ENCODE results near the gene KCNH3. TPM values are rescaled to one million over a fixed set of nuclear protein-coding genes. Genes with fewer than 3 reads are reported as not detected.

KCNH3 gene
- total and polyA plus RNA-seq, 4 experiments from 2014 or later = 0.97 to 2.4 (median 1.4) TPM

DNA sequence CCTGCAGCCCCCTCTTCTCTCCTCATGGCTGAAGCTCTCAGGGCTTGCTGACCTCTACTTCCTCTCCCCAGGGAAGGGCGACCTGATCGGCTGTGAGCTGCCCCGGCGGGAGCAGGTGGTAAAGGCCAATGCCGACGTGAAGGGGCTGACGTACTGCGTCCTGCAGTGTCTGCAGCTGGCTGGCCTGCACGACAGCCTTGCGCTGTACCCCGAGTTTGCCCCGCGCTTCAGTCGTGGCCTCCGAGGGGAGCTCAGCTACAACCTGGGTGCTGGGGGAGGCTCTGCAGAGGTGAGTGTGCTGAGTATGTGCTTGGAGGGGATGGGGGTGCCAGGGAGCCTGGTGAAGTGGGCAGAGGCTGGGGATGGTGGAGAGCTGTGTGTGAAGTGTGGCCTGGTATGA lies 15.4 kb downstream of the KCNH3 start:
- no peak for DNase-seq
- H3K27ac Mint-ChIP-seq = no peak overlapping the region
- H3K27me3 Mint-ChIP-seq = peaks cover 2 to 10% of the 10 kb centered on the region in 2 donors
- H3K4me3 Mint-ChIP-seq = no peak overlapping the region
- H3K4me3 ChIP-seq (ENCODE audit: low read length in 2 of 2) = no peak overlapping the region
- peaks cover 13 to 22% of the 10 kb centered on the region in 2 donors for H3K36me3 Mint-ChIP-seq
- H3K27ac ChIP-seq (ENCODE audit: low read depth, low read length) = no peak overlapping the region
- POLR2A ChIA-PET (ENCODE audit: partially characterized antibody) = interaction anchor here (0.7 to 2.9 kb wide), 4 partner anchors 13 to 847 kb away, joined by 3 to 10 read pairs (median 8); partner anchors contain the start of genes PRPF40B and SPATS2
- CTCF ChIA-PET (ENCODE audit: partially characterized antibody) = interaction anchor here (0.8 to 6.7 kb wide), 19 partner anchors 7 to 196 kb away, joined by 3 to 64 read pairs (median 5); partner anchors contain the start of gene PRPF40B
- H3K4me1 Mint-ChIP-seq = peaks cover 2 to 7% (median 6%) of the 10 kb centered on the region in 4 donors
- no peaks in the 10 kb centered on the region for H3K9me3 Mint-ChIP-seq
- H3K36me3 ChIP-seq (ENCODE audit: insufficient read depth, low read length) = peaks cover 10% of the 10 kb centered on the region
- no peaks in the 10 kb centered on the region for H3K27me3 ChIP-seq (ENCODE audit: insufficient read depth, low read length)
- H3K9me3 ChIP-seq (ENCODE audit: control insufficient read depth in 1 of 2, low read length in 2 of 2) = no peaks in the 10 kb centered on the region
- intact Hi-C loops (cut with micrococcal nuclease) = no loop called here
- no peaks in the 10 kb centered on the region for H3K4me1 ChIP-seq (ENCODE audit: insufficient read depth, low read length)

DNA sequence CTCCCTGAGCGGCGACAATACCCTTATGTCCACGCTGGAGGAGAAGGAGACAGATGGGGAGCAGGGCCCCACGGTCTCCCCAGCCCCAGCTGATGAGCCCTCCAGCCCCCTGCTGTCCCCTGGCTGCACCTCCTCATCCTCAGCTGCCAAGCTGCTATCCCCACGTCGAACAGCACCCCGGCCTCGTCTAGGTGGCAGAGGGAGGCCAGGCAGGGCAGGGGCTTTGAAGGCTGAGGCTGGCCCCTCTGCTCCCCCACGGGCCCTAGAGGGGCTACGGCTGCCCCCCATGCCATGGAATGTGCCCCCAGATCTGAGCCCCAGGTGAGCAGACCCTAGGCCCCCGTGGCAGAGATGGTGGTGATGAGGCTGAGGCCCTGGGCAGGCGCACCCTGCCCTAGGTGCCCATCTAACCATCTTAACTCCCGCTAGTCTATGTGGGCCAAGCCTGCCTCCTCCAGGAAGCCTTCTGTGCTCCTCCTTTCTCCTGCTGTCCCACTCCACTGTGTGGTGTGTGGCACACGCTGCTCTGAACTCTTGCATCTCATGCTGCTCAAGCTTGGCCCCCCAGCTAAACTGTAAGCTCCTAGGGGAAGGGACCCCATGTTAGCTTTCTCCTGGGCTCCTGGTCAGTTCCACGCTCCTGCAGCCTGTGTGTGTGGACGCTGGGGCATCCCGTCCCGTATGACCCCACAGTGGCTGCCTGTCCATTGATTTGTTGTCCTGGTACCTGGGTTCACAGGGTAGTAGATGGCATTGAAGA lies 17.0 kb downstream of the KCNH3 start:
- Mint-ChIP-seq H3K4me3 (no peak overlapping the region), H3K4me1 (peaks cover 4 to 9% (median 6%) of the 10 kb centered on the region in 4 donors), H3K27ac (peak overlapping the region in 3 of 7 donors; percentile 12 to 81 (median 23)), H3K27me3 (peaks cover 0 to 5% of the 10 kb centered on the region in 2 donors), H3K9me3 (no peaks in the 10 kb centered on the region), H3K36me3 (peaks cover 21 to 37% of the 10 kb centered on the region in 2 donors)
- no peak overlapping the region for H3K4me3 ChIP-seq (ENCODE audit: low read length in 2 of 2)
- ChIA-PET CTCF (ENCODE audit: partially characterized antibody) (no interaction called here), POLR2A (ENCODE audit: partially characterized antibody) (no interaction called here)
- DNase-seq = no peak
- H3K36me3 ChIP-seq (ENCODE audit: insufficient read depth, low read length) = peaks cover 25% of the 10 kb centered on the region
- H3K27me3 ChIP-seq (ENCODE audit: insufficient read depth, low read length) = no peaks in the 10 kb centered on the region
- no peaks in the 10 kb centered on the region for H3K4me1 ChIP-seq (ENCODE audit: insufficient read depth, low read length)
- no peaks in the 10 kb centered on the region for H3K9me3 ChIP-seq (ENCODE audit: control insufficient read depth in 1 of 2, low read length in 2 of 2)
- H3K27ac ChIP-seq (ENCODE audit: low read depth, low read length) = no peak overlapping the region
- intact Hi-C loops (cut with micrococcal nuclease) = no loop called here

- H3K36me3 Mint-ChIP-seq = peaks cover 24 to 41% of the 10 kb centered on the region in 2 donors
- ChIA-PET POLR2A (ENCODE audit: partially characterized antibody) (no interaction called here), CTCF (ENCODE audit: partially characterized antibody) (interaction anchor here (1.3 kb wide), 1 partner anchor 43 kb away, joined by 4 read pairs; no protein-coding TSS in a partner anchor)
- Histone ChIP-seq H3K27ac (ENCODE audit: low read depth, low read length) (no peak overlapping the region), H3K9me3 (ENCODE audit: control insufficient read depth in 1 of 2, low read length in 2 of 2) (no peaks in the 10 kb centered on the region), H3K4me3 (ENCODE audit: low read length in 2 of 2) (no peak overlapping the region), H3K4me1 (ENCODE audit: insufficient read depth, low read length) (no peaks in the 10 kb centered on the region), H3K27me3 (ENCODE audit: insufficient read depth, low read length) (no peaks in the 10 kb centered on the region), H3K36me3 (ENCODE audit: insufficient read depth, low read length) (peaks cover 31% of the 10 kb centered on the region)
- DNase-seq = no peak
- peaks cover 0 to 4% of the 10 kb centered on the region in 2 donors for H3K27me3 Mint-ChIP-seq
- peaks cover 5 to 13% (median 6%) of the 10 kb centered on the region in 4 donors for H3K4me1 Mint-ChIP-seq
- intact Hi-C loops (cut with micrococcal nuclease) = no loop called here
- H3K4me3 Mint-ChIP-seq = no peak overlapping the region
- peak overlapping the region in 6 of 7 donors; percentile 12 to 85 (median 62) for H3K27ac Mint-ChIP-seq
- no peaks in the 10 kb centered on the region for H3K9me3 Mint-ChIP-seq
Measured at GRCh38 chr12:49556391-49557186, 17.8 kb downstream of the KCNH3 start.

- no peak overlapping the region for H3K27ac ChIP-seq (ENCODE audit: low read depth, low read length)
- DNase-seq = no peak
- no peaks in the 10 kb centered on the region for H3K4me1 ChIP-seq (ENCODE audit: insufficient read depth, low read length)
- H3K4me3 ChIP-seq (ENCODE audit: low read length in 2 of 2) = no peak overlapping the region
- Mint-ChIP-seq H3K4me3 (no peak overlapping the region), H3K27me3 (peaks cover 0 to 4% of the 10 kb centered on the region in 2 donors), H3K9me3 (no peaks in the 10 kb centered on the region), H3K36me3 (peaks cover 29 to 48% of the 10 kb centered on the region in 2 donors), H3K4me1 (peaks cover 6 to 15% (median 9%) of the 10 kb centered on the region in 4 donors), H3K27ac (peak overlapping the region in 1 of 7 donors; percentile 18)
- no peaks in the 10 kb centered on the region for H3K9me3 ChIP-seq (ENCODE audit: control insufficient read depth in 1 of 2, low read length in 2 of 2)
- no peaks in the 10 kb centered on the region for H3K27me3 ChIP-seq (ENCODE audit: insufficient read depth, low read length)
- intact Hi-C loops (cut with micrococcal nuclease) = no loop called here
- POLR2A ChIA-PET (ENCODE audit: partially characterized antibody) = no interaction called here
- CTCF ChIA-PET (ENCODE audit: partially characterized antibody) = interaction anchor here (1.3 kb wide), 1 partner anchor 43 kb away, joined by 4 read pairs; no protein-coding TSS in a partner anchor
- peaks cover 38% of the 10 kb centered on the region for H3K36me3 ChIP-seq (ENCODE audit: insufficient read depth, low read length)
Measured at GRCh38 chr12:49557187-49557916, 18.5 kb downstream of the KCNH3 start.

DNA sequence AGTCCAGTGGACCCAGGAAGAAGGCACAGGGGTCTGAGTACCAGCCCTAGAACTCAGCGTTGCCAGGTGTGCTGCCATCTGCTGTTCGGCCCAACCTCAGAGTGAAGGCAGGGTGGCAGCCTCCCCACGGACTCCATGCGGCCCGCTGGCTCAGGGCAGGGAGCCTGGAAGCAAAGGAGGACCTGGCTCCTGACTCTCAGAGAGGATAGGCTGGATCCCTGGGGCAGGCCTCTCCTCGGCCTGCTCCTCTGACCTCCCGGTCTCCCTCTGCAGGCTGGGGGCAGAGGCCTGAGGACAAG lies 19.0 kb downstream of the KCNH3 start:
- Histone ChIP-seq H3K27me3 (ENCODE audit: insufficient read depth, low read length) (no peaks in the 10 kb centered on the region), H3K4me3 (ENCODE audit: low read length in 2 of 2) (no peak overlapping the region), H3K36me3 (ENCODE audit: insufficient read depth, low read length) (peaks cover 44% of the 10 kb centered on the region), H3K4me1 (ENCODE audit: insufficient read depth, low read length) (no peaks in the 10 kb centered on the region), H3K27ac (ENCODE audit: low read depth, low read length) (no peak overlapping the region), H3K9me3 (ENCODE audit: control insufficient read depth in 1 of 2, low read length in 2 of 2) (no peaks in the 10 kb centered on the region)
- peaks cover 6 to 17% (median 9%) of the 10 kb centered on the region in 4 donors for H3K4me1 Mint-ChIP-seq
- no peak overlapping the region for H3K4me3 Mint-ChIP-seq
- H3K36me3 Mint-ChIP-seq = peaks cover 35 to 53% of the 10 kb centered on the region in 2 donors
- intact Hi-C loops (cut with micrococcal nuclease) = no loop called here
- DNase-seq = no peak
- no peaks in the 10 kb centered on the region for H3K9me3 Mint-ChIP-seq
- H3K27me3 Mint-ChIP-seq = no peaks in the 10 kb centered on the region
- CTCF ChIA-PET (ENCODE audit: partially characterized antibody) = interaction anchor here (1.3 kb wide), 1 partner anchor 44 kb away, joined by 4 read pairs; no protein-coding TSS in a partner anchor
- POLR2A ChIA-PET (ENCODE audit: partially characterized antibody) = no interaction called here
- no peak overlapping the region for H3K27ac Mint-ChIP-seq

DNA sequence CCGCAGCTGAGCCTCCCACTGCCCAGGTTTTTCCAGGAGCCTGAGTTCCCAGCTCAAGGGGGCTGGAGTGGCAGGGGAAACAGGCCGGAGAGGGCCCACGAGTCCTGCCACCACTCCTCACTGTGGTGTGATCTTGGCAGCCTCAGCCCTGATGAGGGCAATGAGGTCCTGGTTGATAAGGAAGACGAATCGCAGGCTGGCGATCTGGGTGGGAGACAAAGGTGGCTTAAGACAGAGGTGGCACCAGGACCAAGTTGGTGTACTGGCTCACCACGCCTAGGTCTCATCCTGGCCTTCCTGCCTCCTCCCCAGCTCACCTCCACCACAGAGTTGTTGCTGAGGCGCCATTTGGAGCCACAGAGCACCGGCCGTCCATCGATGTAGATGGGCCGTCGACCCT lies 19.7 kb downstream of the KCNH3 start:
- intact Hi-C loops (cut with micrococcal nuclease) = no loop called here

More for the DNA sequence above, 19.7 kb downstream of the KCNH3 start:
- Mint-ChIP-seq H3K27ac (peak overlapping the region in 1 of 7 donors; percentile 52), H3K27me3 (no peaks in the 10 kb centered on the region), H3K36me3 (peaks cover 39 to 58% of the 10 kb centered on the region in 2 donors), H3K4me3 (no peak overlapping the region), H3K4me1 (peaks cover 4 to 14% (median 6%) of the 10 kb centered on the region in 4 donors), H3K9me3 (no peaks in the 10 kb centered on the region)
- H3K9me3 ChIP-seq (ENCODE audit: control insufficient read depth in 1 of 2, low read length in 2 of 2) = no peaks in the 10 kb centered on the region
- H3K4me3 ChIP-seq (ENCODE audit: low read length in 2 of 2) = no peak overlapping the region
- no peak overlapping the region for H3K27ac ChIP-seq (ENCODE audit: low read depth, low read length)
- no peak for DNase-seq
- ChIA-PET POLR2A (ENCODE audit: partially characterized antibody) (no interaction called here), CTCF (ENCODE audit: partially characterized antibody) (interaction anchor here (1.3 kb wide), 1 partner anchor 219 kb away, joined by 3 read pairs; no protein-coding TSS in a partner anchor)
- peaks cover 50% of the 10 kb centered on the region for H3K36me3 ChIP-seq (ENCODE audit: insufficient read depth, low read length)
- no peaks in the 10 kb centered on the region for H3K27me3 ChIP-seq (ENCODE audit: insufficient read depth, low read length)
- H3K4me1 ChIP-seq (ENCODE audit: insufficient read depth, low read length) = no peaks in the 10 kb centered on the region
